ENCODE results near the gene LAMA2. TPM values are rescaled to one million over a fixed set of nuclear protein-coding genes. Genes with fewer than 3 reads are reported as not detected.

LAMA2 gene
- polyA plus RNA-seq, 1 of the 3 experiments (the other 2 are of a cell fraction) = 0.92 TPM

DNA sequence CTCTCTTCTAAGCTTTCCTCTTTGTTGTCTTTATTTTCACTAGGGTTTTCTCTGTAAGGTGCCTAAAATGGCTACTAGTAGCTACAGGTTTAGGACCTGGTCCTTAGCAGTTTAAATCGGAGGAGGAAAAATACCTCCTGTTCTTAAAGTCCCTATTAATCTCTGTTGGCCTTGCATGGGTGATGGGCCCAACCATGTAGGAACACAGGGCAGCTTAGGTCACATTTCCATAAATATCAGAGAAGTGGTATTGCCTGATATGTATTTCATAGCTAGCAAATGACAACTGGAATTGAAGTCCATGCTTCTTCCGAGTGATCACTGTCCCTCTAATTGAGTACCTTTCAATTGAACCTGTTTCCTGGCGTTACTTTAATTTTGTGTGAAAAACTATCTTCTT is 70.0 kb downstream of the LAMA2 start (continued):
- TF ChIP-seq FOSL2 (IDR thresholded peaks at IDR 0.05; ENCODE audit: borderline replicate concordance, low read depth) = no peak
- no peak for TF ChIP-seq YY1 (IDR thresholded peaks at IDR 0.05; ENCODE audit: low read depth)

DNA sequence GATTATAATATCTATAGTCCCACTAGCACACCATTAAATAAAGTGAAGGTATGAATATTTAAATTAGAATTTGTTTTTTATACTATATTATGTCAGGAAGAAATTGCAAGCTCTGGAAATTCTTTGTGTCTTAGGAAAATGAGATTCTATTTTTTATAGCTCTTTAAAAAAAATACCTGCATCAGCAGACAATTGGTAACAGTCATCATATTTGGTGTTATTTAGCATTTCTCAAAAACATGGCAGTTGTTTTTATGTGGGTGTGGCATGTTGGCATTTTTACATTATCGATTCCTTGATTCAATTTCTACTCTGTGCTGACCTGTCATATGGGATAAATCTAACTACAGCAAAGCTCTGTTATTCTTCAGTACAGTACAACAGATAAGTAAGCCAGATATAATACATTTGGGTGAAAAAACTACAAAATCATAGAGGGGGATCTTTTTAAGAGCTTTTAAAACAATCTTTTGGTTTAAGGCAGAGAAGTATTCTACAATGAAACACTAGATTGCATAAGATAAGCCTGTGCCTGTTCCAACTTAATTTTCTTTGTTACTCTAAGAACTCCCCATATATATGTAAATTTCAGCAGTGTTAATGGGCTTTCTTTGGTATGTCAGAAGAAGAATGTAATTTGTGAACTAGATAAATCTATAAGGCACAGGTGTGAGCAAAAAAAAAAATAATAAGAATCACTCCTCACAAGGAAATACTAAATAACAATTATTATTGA is 71.5 kb downstream of the LAMA2 start:
- Histone ChIP-seq H3K9me2 (no peaks in the 10 kb centered on the region), H2AFZ (ENCODE audit: low read depth) (no peak overlapping the region), H3K27ac (ENCODE audit: low read depth in 2 of 2, low read length in 1 of 2) (no peak overlapping the region), H3K9ac (no peak overlapping the region), H3K4me1 (ENCODE audit: control insufficient read depth in 1 of 2, insufficient read depth in 2 of 2, low read depth in 1 of 2, low read length in 1 of 2) (no peaks in the 10 kb centered on the region), H3K4me3 (ENCODE audit: low read depth in 2 of 2, low read length in 1 of 2) (no peak overlapping the region), H3K27me3 (ENCODE audit: insufficient read depth) (no peaks in the 10 kb centered on the region), H3K79me2 (ENCODE audit: insufficient read depth) (no peaks in the 10 kb centered on the region), H3K4me2 (no peak overlapping the region), H3K36me3 (replicated peaks in 1 of 2; ENCODE audit: control insufficient read depth in 1 of 2, insufficient read depth in 2 of 2, low read length in 1 of 2) (no peaks in the 10 kb centered on the region), H3K9me3 (no peaks in the 10 kb centered on the region), H3F3A (replicated peaks; ENCODE audit: insufficient read depth) (no peaks in the 10 kb centered on the region), H4K20me1 (ENCODE audit: insufficient read depth) (no peaks in the 10 kb centered on the region)
- TF ChIP-seq, protein P1, sequence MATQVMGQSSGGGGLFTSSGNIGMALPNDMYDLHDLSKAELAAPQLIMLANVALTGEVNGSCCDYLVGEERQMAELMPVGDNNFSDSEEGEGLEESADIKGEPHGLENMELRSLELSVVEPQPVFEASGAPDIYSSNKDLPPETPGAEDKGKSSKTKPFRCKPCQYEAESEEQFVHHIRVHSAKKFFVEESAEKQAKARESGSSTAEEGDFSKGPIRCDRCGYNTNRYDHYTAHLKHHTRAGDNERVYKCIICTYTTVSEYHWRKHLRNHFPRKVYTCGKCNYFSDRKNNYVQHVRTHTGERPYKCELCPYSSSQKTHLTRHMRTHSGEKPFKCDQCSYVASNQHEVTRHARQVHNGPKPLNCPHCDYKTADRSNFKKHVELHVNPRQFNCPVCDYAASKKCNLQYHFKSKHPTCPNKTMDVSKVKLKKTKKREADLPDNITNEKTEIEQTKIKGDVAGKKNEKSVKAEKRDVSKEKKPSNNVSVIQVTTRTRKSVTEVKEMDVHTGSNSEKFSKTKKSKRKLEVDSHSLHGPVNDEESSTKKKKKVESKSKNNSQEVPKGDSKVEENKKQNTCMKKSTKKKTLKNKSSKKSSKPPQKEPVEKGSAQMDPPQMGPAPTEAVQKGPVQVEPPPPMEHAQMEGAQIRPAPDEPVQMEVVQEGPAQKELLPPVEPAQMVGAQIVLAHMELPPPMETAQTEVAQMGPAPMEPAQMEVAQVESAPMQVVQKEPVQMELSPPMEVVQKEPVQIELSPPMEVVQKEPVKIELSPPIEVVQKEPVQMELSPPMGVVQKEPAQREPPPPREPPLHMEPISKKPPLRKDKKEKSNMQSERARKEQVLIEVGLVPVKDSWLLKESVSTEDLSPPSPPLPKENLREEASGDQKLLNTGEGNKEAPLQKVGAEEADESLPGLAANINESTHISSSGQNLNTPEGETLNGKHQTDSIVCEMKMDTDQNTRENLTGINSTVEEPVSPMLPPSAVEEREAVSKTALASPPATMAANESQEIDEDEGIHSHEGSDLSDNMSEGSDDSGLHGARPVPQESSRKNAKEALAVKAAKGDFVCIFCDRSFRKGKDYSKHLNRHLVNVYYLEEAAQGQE (IDR thresholded peaks at IDR 0.05; ENCODE audit: low read depth, low read length) = no peak
- TF ChIP-seq GATA2 (CRISPR knock-in tag; IDR thresholded peaks at IDR 0.05) (no peak), GABPA (IDR thresholded peaks at IDR 0.05; ENCODE audit: low read depth) (no peak), YY1 (IDR thresholded peaks at IDR 0.05; ENCODE audit: low read depth) (no peak), FOXM1 (IDR thresholded peaks at IDR 0.05; ENCODE audit: low read depth) (no peak)
- ChIA-PET CTCF (interaction anchor here (1.2 kb wide), 1 partner anchor 19 kb away, joined by 3 read pairs; no protein-coding TSS in a partner anchor), POLR2A (no interaction called here)
- WGBS (ENCODE audit: low lambda C conversion rate) = 0% methylated on average over 1 of the region's 1 CpG
- no peak for DNase-seq

DNA sequence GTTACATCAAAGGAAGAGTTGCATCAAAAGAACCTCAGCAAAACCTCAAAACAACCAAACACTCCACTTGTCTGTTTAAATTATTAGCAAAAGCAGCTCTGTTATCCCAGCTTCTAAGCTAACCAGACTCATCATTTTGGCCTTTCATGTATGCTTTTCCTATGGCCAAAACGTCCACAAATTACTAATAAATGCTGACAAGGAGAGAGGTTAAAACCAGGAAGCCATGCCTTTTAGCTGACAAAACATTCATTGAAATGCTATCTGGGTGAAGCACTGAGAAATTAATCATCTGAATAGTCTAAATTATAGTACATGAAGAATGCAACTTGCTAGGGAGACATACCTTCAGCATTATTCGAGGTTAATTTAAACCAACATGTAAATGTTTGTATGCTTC is 80.6 kb downstream of the LAMA2 start:
- Histone ChIP-seq H2AFZ (ENCODE audit: low read depth) (no peak overlapping the region), H3F3A (replicated peaks; ENCODE audit: insufficient read depth) (no peaks in the 10 kb centered on the region), H3K4me2 (no peak overlapping the region), H3K9me2 (no peaks in the 10 kb centered on the region), H4K20me1 (ENCODE audit: insufficient read depth) (no peaks in the 10 kb centered on the region), H3K4me3 (ENCODE audit: low read depth in 2 of 2, low read length in 1 of 2) (no peak overlapping the region), H3K27me3 (ENCODE audit: insufficient read depth) (no peaks in the 10 kb centered on the region), H3K79me2 (ENCODE audit: insufficient read depth) (no peaks in the 10 kb centered on the region), H3K4me1 (ENCODE audit: control insufficient read depth in 1 of 2, insufficient read depth in 2 of 2, low read depth in 1 of 2, low read length in 1 of 2) (no peaks in the 10 kb centered on the region; a peak in 1 of 4 replicates), H3K36me3 (replicated peaks in 1 of 2; ENCODE audit: control insufficient read depth in 1 of 2, insufficient read depth in 2 of 2, low read length in 1 of 2) (no peaks in the 10 kb centered on the region), H3K27ac (ENCODE audit: low read depth in 2 of 2, low read length in 1 of 2) (no peak overlapping the region), H3K9ac (no peak overlapping the region), H3K9me3 (no peaks in the 10 kb centered on the region)
- CTCF ChIA-PET = interaction anchor here (0.6 kb wide), 1 partner anchor 123 kb away, joined by 3 read pairs; no protein-coding TSS in a partner anchor
- POLR2A ChIA-PET = no interaction called here
- 4% methylated on average over 2 of the region's 2 CpGs for WGBS (ENCODE audit: low lambda C conversion rate)
- DNase-seq = no peak
- TF ChIP-seq, protein P2, sequence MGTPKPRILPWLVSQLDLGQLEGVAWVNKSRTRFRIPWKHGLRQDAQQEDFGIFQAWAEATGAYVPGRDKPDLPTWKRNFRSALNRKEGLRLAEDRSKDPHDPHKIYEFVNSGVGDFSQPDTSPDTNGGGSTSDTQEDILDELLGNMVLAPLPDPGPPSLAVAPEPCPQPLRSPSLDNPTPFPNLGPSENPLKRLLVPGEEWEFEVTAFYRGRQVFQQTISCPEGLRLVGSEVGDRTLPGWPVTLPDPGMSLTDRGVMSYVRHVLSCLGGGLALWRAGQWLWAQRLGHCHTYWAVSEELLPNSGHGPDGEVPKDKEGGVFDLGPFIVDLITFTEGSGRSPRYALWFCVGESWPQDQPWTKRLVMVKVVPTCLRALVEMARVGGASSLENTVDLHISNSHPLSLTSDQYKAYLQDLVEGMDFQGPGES (IDR thresholded peaks at IDR 0.05; ENCODE audit: low read depth, low read length) = no peak
- TF ChIP-seq TCF12 (IDR thresholded peaks at IDR 0.05) (no peak), GATA2 (CRISPR knock-in tag; IDR thresholded peaks at IDR 0.05) (no peak), SMC3 (IDR thresholded peaks at IDR 0.05; ENCODE audit: low read depth, low read length) (no peak), MXI1 (IDR thresholded peaks at IDR 0.05; ENCODE audit: low read depth, low read length) (no peak), YY1 (IDR thresholded peaks at IDR 0.05; ENCODE audit: low read depth) (no peak), EP300 (IDR thresholded peaks at IDR 0.05; ENCODE audit: borderline replicate concordance in 1 of 2, low read depth in 1 of 2, low read length in 1 of 2) (no peak), SIN3A (IDR thresholded peaks at IDR 0.05; ENCODE audit: borderline replicate concordance, low read depth, low read length) (no peak), NFIC (IDR thresholded peaks at IDR 0.05; ENCODE audit: borderline replicate concordance) (no peak), RAD21 (IDR thresholded peaks at IDR 0.05; ENCODE audit: low read length) (no peak)
- TF ChIP-seq, protein P3, sequence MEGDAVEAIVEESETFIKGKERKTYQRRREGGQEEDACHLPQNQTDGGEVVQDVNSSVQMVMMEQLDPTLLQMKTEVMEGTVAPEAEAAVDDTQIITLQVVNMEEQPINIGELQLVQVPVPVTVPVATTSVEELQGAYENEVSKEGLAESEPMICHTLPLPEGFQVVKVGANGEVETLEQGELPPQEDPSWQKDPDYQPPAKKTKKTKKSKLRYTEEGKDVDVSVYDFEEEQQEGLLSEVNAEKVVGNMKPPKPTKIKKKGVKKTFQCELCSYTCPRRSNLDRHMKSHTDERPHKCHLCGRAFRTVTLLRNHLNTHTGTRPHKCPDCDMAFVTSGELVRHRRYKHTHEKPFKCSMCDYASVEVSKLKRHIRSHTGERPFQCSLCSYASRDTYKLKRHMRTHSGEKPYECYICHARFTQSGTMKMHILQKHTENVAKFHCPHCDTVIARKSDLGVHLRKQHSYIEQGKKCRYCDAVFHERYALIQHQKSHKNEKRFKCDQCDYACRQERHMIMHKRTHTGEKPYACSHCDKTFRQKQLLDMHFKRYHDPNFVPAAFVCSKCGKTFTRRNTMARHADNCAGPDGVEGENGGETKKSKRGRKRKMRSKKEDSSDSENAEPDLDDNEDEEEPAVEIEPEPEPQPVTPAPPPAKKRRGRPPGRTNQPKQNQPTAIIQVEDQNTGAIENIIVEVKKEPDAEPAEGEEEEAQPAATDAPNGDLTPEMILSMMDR (IDR thresholded peaks at IDR 0.05) = no peak
- TF ChIP-seq, protein P4, sequence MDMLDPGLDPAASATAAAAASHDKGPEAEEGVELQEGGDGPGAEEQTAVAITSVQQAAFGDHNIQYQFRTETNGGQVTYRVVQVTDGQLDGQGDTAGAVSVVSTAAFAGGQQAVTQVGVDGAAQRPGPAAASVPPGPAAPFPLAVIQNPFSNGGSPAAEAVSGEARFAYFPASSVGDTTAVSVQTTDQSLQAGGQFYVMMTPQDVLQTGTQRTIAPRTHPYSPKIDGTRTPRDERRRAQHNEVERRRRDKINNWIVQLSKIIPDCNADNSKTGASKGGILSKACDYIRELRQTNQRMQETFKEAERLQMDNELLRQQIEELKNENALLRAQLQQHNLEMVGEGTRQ (IDR thresholded peaks at IDR 0.05; ENCODE audit: borderline replicate concordance, low read depth, low read length) = no peak

All from SK-N-SH (cell line).